ENCODE data around the gene SPAG5.

SPAG5 gene

DNA sequence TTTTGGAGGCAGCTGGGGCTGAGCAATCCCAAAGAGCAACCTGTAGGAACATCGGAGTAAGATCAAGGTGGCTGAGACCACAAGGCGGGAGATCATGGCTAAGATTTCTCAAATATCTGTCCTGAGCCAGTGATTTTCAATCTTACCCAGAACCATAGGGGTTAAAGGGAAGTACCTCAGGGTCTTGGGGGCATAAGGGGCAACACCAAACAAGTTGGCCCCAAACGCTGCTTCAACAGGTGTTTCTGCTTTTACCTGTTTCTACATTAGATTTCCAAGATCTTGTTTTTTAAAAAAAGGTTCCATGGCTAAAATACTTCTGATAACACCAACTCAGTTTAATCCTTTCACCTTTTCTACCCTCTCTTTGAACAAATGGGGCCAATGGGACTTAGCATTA is 43.8 kb downstream of the SPAG5 start:
- Histone ChIP-seq H3K9me3 (ENCODE audit: severe bottlenecking) (no peaks in the 10 kb centered on the region), H3K4me3 (ENCODE audit: low read depth, low read length) (peak overlapping the region; percentile 6; the same call in 1 of the 2 replicates), H3K27ac (peak overlapping the region; percentile 75), H3K27me3 (ENCODE audit: insufficient read depth, low read depth, severe bottlenecking) (no peaks in the 10 kb centered on the region), H3K36me3 (peaks cover 46% of the 10 kb centered on the region)
- no peak for DNase-seq
- TF ChIP-seq, protein P1, sequence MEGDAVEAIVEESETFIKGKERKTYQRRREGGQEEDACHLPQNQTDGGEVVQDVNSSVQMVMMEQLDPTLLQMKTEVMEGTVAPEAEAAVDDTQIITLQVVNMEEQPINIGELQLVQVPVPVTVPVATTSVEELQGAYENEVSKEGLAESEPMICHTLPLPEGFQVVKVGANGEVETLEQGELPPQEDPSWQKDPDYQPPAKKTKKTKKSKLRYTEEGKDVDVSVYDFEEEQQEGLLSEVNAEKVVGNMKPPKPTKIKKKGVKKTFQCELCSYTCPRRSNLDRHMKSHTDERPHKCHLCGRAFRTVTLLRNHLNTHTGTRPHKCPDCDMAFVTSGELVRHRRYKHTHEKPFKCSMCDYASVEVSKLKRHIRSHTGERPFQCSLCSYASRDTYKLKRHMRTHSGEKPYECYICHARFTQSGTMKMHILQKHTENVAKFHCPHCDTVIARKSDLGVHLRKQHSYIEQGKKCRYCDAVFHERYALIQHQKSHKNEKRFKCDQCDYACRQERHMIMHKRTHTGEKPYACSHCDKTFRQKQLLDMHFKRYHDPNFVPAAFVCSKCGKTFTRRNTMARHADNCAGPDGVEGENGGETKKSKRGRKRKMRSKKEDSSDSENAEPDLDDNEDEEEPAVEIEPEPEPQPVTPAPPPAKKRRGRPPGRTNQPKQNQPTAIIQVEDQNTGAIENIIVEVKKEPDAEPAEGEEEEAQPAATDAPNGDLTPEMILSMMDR (IDR thresholded peaks at IDR 0.05; ENCODE audit: low read depth, low read length), result no peak

DNA sequence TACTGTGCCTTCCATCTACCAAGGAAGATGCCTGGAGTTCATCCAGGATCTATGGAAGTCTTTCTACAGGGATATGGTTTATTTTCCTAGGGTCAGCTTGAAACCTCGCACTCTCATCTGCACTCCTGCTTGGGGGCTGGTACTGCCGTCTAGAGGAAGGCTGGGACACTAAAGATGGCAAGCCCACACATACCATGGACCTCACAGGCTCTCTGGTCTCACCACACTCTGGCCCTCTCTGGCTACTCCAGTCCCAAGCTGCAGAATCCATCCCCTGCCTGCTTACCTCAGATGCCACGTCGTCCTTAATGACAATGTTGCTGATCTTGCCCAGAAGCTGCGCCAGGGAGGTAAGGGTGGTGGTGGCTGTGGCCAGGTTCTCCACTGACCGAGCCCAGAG is 44.3 kb downstream of the SPAG5 start:
- DNase-seq, result peak; percentile 46
- Histone ChIP-seq H3K36me3 (peaks cover 42% of the 10 kb centered on the region), H3K27me3 (ENCODE audit: insufficient read depth, low read depth, severe bottlenecking) (no peaks in the 10 kb centered on the region), H3K4me3 (ENCODE audit: low read depth, low read length) (peak overlapping the region; percentile 6; the same call in 1 of the 2 replicates), H3K9me3 (ENCODE audit: severe bottlenecking) (no peaks in the 10 kb centered on the region), H3K27ac (peak overlapping the region; percentile 75)
- TF ChIP-seq, protein P1 (IDR thresholded peaks at IDR 0.05; ENCODE audit: low read depth, low read length), result peak; percentile 69

DNA sequence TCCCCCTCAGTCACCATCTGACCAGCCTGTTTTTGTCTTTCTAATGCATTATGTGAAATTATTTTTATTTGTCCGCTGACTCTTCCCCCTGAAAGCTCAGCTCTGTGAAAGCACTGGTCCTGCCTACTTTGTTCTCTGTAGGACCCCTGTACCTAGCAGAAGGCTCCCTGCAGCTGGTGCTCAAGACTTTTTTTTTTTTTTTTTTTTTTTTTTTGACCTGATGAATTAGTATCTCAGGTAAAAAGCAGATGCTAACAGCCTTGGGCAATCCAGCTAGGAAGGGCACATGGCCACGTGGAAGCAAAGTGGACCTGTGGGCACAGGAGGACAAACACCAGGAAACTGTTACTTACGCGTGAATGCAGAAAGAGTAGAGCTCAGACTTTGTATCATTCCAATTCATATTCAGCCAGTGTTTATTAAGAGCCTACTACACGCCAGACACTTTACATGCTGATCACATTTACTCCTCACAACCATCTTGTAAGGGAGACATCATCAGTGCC is 45.8 kb downstream of the SPAG5 start:
- TF ChIP-seq, protein P1 (IDR thresholded peaks at IDR 0.05; ENCODE audit: low read depth, low read length), result no peak
- Histone ChIP-seq H3K36me3 (peaks cover 38% of the 10 kb centered on the region), H3K27ac (peak overlapping the region; percentile 50), H3K27me3 (ENCODE audit: insufficient read depth, low read depth, severe bottlenecking) (no peaks in the 10 kb centered on the region), H3K9me3 (ENCODE audit: severe bottlenecking) (no peaks in the 10 kb centered on the region), H3K4me3 (ENCODE audit: low read depth, low read length) (no peak overlapping the region)
- no peak for DNase-seq

DNA sequence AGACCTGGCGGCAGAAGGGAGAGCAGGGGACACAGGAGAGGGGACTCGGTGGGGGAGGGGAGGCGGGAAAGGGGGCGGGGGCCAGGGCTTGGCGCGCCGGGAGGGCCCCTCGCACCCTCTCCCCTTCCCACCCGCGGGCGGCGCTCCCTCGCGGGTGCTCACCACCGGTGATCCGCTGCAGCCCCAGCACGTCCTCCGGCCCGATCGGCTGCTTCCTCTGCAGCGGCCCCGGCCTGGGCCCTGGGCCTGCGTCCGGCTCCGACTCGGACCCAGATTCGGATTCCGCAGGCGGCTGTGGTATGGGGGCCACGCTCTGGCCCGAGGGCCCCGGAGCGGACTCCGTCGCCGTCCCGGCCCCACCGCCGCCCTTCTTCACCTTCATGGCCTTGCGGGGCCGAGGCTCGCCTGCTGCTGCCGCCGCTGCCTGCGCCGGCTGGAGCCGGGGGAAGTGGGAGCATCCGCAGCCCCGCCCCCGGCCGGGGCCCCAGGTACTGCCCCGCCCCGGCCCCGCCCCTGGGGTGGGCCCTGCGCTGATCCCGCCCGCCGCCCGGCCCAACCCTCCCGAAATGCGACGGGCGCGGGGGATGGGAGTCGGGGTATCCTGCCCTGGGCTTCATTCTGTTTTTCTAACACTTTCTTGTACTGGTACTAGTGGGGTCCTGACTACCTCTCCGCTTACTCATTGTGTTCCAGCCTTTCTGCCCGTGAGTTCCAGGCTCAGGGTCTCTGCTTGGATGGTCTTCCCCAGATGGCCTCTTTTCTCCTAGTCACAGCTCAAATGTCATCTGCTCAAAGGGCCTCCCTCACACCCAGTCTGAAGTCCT is 46.4 kb downstream of the SPAG5 start, which contains the start of gene UNC119:
TSS of gene UNC119 (minus strand) at position 449 of the 824 bp plus-strand sequence. CDS start at position 382, 67 bp downstream.
- Histone ChIP-seq H3K9me3 (ENCODE audit: severe bottlenecking) (no peaks in the 10 kb centered on the region), H3K4me3 (ENCODE audit: low read depth, low read length) (peak within 1 kb of the TSS; percentile 77), H3K36me3 (peaks cover 37% of the 10 kb centered on the region), H3K27me3 (ENCODE audit: insufficient read depth, low read depth, severe bottlenecking) (no peaks in the 10 kb centered on the region), H3K27ac (peak within 1 kb of the TSS; percentile 90)
- peak; percentile 75 for DNase-seq
- TF ChIP-seq, protein P1 (IDR thresholded peaks at IDR 0.05; ENCODE audit: low read depth, low read length), result no peak

DNA sequence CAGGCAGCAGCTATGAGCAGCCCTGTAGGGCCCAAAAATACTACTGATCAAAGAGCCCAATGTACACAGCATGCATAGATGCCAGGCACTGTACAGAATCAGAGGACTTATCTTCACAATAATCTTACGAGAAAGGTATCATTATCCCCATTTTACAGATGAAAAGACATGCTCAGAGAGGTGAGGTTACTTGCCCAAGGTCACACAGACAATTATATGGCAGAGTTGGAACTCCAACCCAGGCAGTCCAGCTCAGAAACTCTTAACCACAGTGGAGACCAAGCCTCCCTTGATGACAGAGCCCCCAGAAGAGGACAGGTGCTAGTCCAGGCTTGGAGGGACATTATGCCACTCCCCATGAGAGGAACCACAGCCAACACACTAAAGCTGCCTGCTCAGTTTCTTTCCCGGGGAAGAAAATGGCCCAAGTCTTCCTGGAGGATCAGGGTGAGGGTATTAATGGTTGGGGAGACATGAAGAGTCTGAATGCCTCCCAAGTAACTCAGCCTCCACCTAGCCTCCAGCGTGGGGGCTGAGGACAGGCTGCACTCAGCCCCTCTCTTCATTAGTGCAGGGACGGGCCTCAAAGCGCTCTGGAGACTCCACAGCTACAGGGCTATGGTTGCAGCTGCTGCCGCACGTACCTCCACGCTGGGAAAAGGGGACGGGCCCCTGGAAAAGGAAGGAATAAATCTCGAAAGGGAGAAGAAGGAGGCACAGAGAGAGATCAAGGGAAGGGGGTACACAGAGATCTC is 47.2 kb downstream of the SPAG5 start:
- TF ChIP-seq, protein P1 (IDR thresholded peaks at IDR 0.05; ENCODE audit: low read depth, low read length), result no peak
- Histone ChIP-seq H3K27me3 (ENCODE audit: insufficient read depth, low read depth, severe bottlenecking) (no peaks in the 10 kb centered on the region), H3K36me3 (peaks cover 39% of the 10 kb centered on the region), H3K9me3 (ENCODE audit: severe bottlenecking) (no peaks in the 10 kb centered on the region), H3K4me3 (ENCODE audit: low read depth, low read length) (peak overlapping the region; percentile 77), H3K27ac (peak overlapping the region; percentile 90)
- DNase-seq, result no peak

Measured in WERI-Rb-1 (cell line).